Activated CD8-positive, alpha-beta memory T cell treated with anti-CD3 and anti-CD28 coated beads for 48 hours (primary cell): ENCODE measurements around the gene PEMT.

Experiments
- DNase-seq, 3 experiments: peaks; one replicate each; pipeline ENCODE4 v3.0.0-alpha.2; 2020; ENCODE audit warnings: low read depth in 2 of 3, low spot score in 2 of 3

Gene PEMT

GRCh38 chr17:17605083-17605728, 13.7 kb upstream of the PEMT start:
- DNase-seq, result no peak

- no peak for DNase-seq
Observed at GRCh38 chr17:17603895-17604225, 12.4 kb upstream of the PEMT start.

GRCh38 chr17:17603178-17603894, 11.8 kb upstream of the PEMT start:
- no peak for DNase-seq

GRCh38 chr17:17599965-17600364, 8.5 kb upstream of the PEMT start:
- DNase-seq, result no peak

GRCh38 chr17:17598003-17598402, 6.5 kb upstream of the PEMT start:
- DNase-seq, result no peak

- DNase-seq, result no peak
Observed at GRCh38 chr17:17595755-17596154, 4.2 kb upstream of the PEMT start.

- DNase-seq, result no peak
Observed at GRCh38 chr17:17593222-17593620, 1.7 kb upstream of the PEMT start.

GRCh38 chr17:17590883-17591354, 589 bp downstream of the PEMT start:
- no peak for DNase-seq

GRCh38 chr17:17590141-17590751, 1.3 kb downstream of the PEMT start:
- DNase-seq, result no peak

GRCh38 chr17:17587614-17588337, 3.7 kb downstream of the PEMT start:
- DNase-seq, result no peak

GRCh38 chr17:17582372-17582771, 9.1 kb downstream of the PEMT start:
- DNase-seq, result no peak

GRCh38 chr17:17581509-17581908, 10.0 kb downstream of the PEMT start:
- no peak for DNase-seq

GRCh38 chr17:17580662-17581470, 10.6 kb downstream of the PEMT start:
- DNase-seq, result no peak

GRCh38 chr17:17579691-17580090, 11.8 kb downstream of the PEMT start:
- DNase-seq, result no peak

GRCh38 chr17:17577373-17577772, 14.1 kb downstream of the PEMT start:
- DNase-seq, result no peak

- no peak for DNase-seq
Observed at GRCh38 chr17:17576772-17577234, 14.7 kb downstream of the PEMT start.

GRCh38 chr17:17575360-17576251, 15.9 kb downstream of the PEMT start:
- no peak for DNase-seq

- no peak for DNase-seq
Observed at GRCh38 chr17:17573912-17574311, 17.6 kb downstream of the PEMT start.

GRCh38 chr17:17572010-17572785, 19.3 kb downstream of the PEMT start:
- no peak for DNase-seq
